ENCODE data around the gene CIAO1.

- TF ChIP-seq CTCF (IDR thresholded peaks at IDR 0.05) (peak in 2 of 7 experiments; percentile 9 to 24), EP300 (IDR thresholded peaks at IDR 0.05) (no peak), POLR2A (IDR thresholded peaks at IDR 0.05) (peak in 1 of 4 donors; percentile 59), POLR2AphosphoS5 (IDR thresholded peaks at IDR 0.05) (peak; percentile 78 to 97 (median 89))
Observed at GRCh38 chr2:96265840-96266679, at the start of gene CIAO1, which contains the start of gene TMEM127.
